ENCODE results near the gene PNMA5. TPM values are rescaled to one million over a fixed set of nuclear protein-coding genes. Genes with fewer than 3 reads are reported as not detected.

The PNMA5 gene
- total RNA-seq, 2 experiments from 2014 or later, result not detected

- ChIA-PET POLR2A (no interaction called here), CTCF (interaction anchor here (0.5 to 2.5 kb wide), 3 partner anchors 35 to 795 kb away, joined by 3 to 9 read pairs (median 3); no protein-coding TSS in a partner anchor)
Measured at GRCh38 chrX:152960115-152960514, 33.8 kb downstream of the PNMA5 start.

- ChIA-PET POLR2A (no interaction called here), CTCF (interaction anchor here (0.5 to 2.5 kb wide), 5 partner anchors 10 to 796 kb away, joined by 3 to 11 read pairs (median 3); no protein-coding TSS in a partner anchor)
Measured at GRCh38 chrX:152959626-152960025, 34.3 kb downstream of the PNMA5 start.

DNA sequence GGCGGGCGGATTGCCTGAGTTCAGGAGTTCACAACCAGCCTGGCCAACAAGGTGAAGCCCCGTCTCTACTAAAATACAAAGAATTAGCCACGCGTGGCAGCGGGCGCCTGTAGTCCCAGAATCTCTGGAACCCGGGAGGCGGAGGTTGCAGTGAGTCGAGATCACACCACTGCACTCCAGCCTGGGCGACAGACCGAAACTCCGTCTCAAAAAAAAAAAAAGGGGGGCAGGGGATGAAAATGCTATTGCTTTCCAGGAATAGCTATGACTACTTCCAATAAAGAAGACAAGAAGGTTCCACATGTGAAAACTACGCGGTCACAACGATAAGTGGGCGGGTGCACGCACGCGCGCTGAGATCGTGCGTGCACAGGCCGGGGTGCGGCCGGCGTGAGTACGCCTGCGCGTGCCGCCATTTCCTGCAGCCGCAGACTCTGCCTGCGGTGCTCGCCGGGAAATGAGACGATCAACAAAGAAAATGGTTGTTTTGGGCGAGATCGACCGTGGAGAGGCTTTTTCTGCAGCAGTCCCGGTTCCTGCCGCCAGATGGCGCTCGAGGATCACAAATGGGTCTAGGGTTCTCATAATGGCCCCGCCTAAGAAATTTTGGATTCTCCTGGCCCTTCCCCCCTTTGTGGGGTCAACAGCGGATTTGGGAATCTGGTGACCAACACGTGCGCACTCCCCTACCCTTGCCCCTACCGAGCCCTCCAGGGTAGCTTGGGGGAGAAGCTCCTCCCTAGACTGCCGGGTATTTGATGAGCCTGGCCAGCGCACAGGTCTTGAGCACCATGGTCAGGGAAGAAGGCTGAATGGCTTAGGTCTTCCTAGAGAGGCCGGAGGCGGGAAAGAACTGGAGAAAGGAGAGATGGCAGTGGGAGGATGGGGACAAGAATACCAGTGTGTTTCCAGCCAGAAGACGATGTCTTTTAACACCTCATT, 35.1 kb downstream of the PNMA5 start:
- CTCF ChIA-PET, result interaction anchor here (0.6 to 2.5 kb wide), 7 partner anchors 9 to 797 kb away, joined by 3 to 11 read pairs (median 5); no protein-coding TSS in a partner anchor
- POLR2A ChIA-PET, result interaction anchor here (0.6 kb wide), 2 partner anchors 376 to 385 kb away, joined by 3 to 5 read pairs; no protein-coding TSS in a partner anchor

DNA sequence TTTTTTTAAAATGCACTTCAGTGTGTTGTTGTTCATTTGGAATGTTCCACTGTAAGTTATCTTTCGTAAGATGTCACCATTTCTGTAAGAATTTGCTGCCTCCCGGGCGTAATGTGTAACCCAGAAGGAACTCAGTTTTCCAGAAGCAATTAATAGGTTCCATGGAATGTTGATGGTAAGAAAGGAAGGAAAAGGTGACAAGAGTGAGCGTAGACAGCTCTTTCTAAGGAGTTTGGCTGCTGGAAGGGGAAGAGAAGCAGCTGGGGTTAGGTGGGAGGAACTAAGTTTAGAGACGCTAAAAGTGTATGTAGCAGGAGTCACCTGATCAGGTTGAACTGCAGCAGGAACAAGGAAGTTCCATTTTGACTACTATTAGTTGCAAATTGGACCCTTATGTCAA, 35.9 kb downstream of the PNMA5 start:
- CTCF ChIA-PET, result interaction anchor here (0.6 to 2.5 kb wide), 6 partner anchors 8 to 798 kb away, joined by 3 to 11 read pairs (median 6); no protein-coding TSS in a partner anchor
- POLR2A ChIA-PET, result no interaction called here

DNA sequence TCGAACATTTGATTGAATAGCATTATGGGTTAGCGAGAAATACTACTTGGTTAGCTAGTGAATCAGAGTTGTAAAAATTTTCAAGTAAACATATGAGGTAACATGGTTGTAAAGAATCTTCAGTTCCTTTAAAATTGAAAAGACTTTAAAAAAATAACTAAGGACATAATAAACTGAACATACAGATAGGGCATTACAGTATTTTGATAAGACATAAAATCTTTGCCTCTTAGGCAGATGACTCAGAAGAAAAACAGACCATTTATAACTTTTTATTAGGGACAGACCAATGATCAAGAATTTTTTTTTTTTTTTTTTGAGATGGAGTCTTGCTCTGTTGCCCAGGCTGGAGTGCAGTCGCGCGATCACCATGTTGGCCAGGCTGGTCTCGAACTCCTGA, 43.1 kb downstream of the PNMA5 start:
- ChIA-PET CTCF (no interaction called here), POLR2A (no interaction called here)

DNA sequence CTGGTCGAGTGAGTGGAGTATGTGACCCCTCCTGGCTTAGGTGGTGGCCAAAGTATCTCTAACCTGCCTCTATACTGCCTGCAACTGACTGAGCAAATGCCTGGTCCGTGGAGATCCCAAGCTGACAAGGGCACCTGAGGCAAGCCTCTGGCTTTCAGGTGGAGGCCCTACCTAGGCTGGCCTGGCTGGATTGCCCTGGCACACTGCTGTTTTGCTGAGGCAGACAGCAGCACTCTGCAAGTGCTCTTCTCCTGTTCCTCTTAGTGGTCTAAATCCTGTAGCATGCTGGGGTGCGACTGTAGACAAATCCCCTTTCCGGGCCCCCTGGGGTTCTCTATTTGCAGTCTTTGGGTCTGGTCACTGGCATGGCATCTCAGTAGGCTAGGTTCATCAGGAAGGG, 44.8 kb downstream of the PNMA5 start:
- POLR2A ChIA-PET, result no interaction called here
- CTCF ChIA-PET, result interaction anchor here (1.3 kb wide), 1 partner anchor 10 kb away, joined by 3 read pairs; no protein-coding TSS in a partner anchor

DNA sequence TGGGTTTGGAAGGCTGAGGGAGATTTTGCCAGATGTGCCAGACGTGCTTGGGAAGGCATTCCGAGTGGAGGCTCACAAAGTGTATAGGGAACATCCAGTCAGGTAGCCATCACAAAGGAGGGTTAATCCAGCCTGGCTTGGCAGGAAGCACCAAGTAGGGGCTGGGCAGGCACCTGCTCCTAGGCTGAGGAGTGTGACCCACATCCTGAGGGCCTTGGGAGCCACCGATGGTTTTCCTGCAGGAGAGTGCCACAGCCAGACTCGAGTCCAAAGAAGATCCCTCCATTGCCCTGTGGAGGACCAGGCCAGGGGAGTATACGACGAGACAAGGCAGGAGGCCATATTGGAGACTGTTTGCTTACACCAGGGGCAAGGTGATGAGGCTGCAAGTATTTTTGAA, 47.2 kb downstream of the PNMA5 start:
- CTCF ChIA-PET, result no interaction called here
- POLR2A ChIA-PET, result no interaction called here

GRCh38 chrX:152945021-152945979, 48.6 kb downstream of the PNMA5 start:
- POLR2A ChIA-PET, result no interaction called here
- CTCF ChIA-PET, result no interaction called here

- ChIA-PET CTCF (interaction anchor here (2.0 kb wide), 1 partner anchor 14 kb away, joined by 6 read pairs; no protein-coding TSS in a partner anchor), POLR2A (no interaction called here)
Measured at GRCh38 chrX:152943826-152944225, 50.1 kb downstream of the PNMA5 start.

GRCh38 chrX:152942077-152942442, 51.9 kb downstream of the PNMA5 start:
- ChIA-PET POLR2A (interaction anchor here (0.7 kb wide), 1 partner anchor 58 kb away, joined by 3 read pairs; no protein-coding TSS in a partner anchor), CTCF (interaction anchor here (1.1 to 1.5 kb wide), 6 partner anchors 9 to 726 kb away, joined by 3 to 6 read pairs (median 4); no protein-coding TSS in a partner anchor)

DNA sequence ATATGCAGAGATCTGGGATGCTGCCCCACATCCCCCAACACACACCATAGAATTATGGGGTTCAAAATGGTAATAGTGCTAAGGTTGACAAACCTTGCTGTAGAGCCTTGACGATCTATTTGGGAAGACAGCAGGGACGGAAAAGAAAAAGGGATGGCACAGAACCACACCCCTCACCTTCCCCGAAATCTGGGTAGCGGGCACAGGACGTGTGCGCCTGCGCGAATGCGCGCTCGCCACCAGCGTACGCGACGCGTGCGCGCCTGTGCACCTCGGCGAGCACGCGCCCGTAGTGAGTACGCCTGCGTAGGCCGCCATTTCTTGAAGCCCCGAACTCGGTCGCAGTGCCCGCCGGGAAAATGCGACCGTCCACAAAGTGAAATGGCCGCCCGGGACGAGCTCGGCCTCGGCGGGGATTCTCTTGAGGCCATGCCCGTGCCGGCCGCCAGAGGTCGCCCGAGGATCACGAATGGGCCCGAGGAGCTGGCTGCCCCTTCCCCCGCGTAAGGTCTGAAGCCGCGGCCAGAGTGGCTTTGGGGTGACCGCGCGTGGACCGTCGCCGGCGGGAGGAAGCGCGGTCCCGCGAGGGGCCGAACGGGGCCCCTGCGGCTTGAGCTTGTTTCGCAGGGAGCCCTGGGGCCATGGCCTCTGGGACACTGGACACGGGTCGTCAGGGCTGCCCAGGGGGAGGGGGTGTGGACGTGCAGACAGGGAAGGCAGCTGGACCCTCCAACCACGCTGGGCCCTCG, 52.4 kb downstream of the PNMA5 start:
- POLR2A ChIA-PET, result interaction anchor here (0.7 kb wide), 1 partner anchor 57 kb away, joined by 3 read pairs; no protein-coding TSS in a partner anchor

More for the DNA sequence above, 52.4 kb downstream of the PNMA5 start:
- CTCF ChIA-PET, result interaction anchor here (1.1 to 1.5 kb wide), 6 partner anchors 9 to 727 kb away, joined by 3 to 6 read pairs (median 4); no protein-coding TSS in a partner anchor

Other genes starting within 250 kb of the PNMA5 start
- not detected for gene MAGEA2, start 240.3 kb downstream of the PNMA5 start, total RNA-seq
- not detected for gene CSAG3, start 234.9 kb downstream of the PNMA5 start, total RNA-seq
- not detected for gene MAGEA6, start 224.4 kb downstream of the PNMA5 start, total RNA-seq
- gene CETN2, start 163.4 kb downstream of the PNMA5 start, total RNA-seq, result 10 to 100 TPM; 12.3 to 12.9 TPM
- 10 to 100 TPM; 22.9 to 23.6 TPM for gene NSDHL, start 163.1 kb downstream of the PNMA5 start, total RNA-seq
- gene ZNF185, start 96.0 kb downstream of the PNMA5 start, total RNA-seq, result under 1 TPM; 0.75 to 0.95 TPM
- gene PNMA3, start 62.4 kb upstream of the PNMA5 start, total RNA-seq, result under 1 TPM; 0.80 to 0.91 TPM
- 1 to 10 TPM; 1.2 to 1.6 TPM for gene PNMA6A, start 78.3 kb upstream of the PNMA5 start, total RNA-seq
- gene MAGEA1, start 185.2 kb upstream of the PNMA5 start, total RNA-seq, result not detected